Endothelial cell of umbilical vein (primary cell): Measurements from ENCODE around the gene ATP1B2. TPM values are rescaled to one million over a fixed set of nuclear protein-coding genes. Genes with fewer than 3 reads are reported as not detected.

Experiments used
- polyA plus RNA-seq, 4 experiments: library from polyadenylated mRNA; depleted of rRNA in 3 of 4; stranded (reverse) in 3 of 4; unstranded in 1 of 4; fragments of >200 nt; gene quantifications; 2 replicates each; pipeline versions ENCODE4 v1.2.1 to v1.2.3, GENCODE V29; 2011 to 2012; ENCODE audit warnings: missing spikeins in 1 of 4
- total RNA-seq: library from RNA; stranded (reverse); gene quantifications from 2 replicates; pipeline ENCODE4 v1.2.3, GENCODE V29; 2021

The ATP1B2 gene
- total and polyA plus RNA-seq, 2 donors (not counting 3 experiments of a cell fraction or from before 2014, with no cell fraction given), result 0.06 TPM; not detected in 1

Other genes with a start within 250 kb of the ATP1B2 start
- 57.3 and 67.4 TPM in 2 replicates for gene TMEM256, start 246.8 kb upstream of the ATP1B2 start, total RNA-seq
- gene TMEM256, start 246.8 kb upstream of the ATP1B2 start, polyA plus RNA-seq, result 148 and 218 TPM in 2 replicates
- gene NLGN2, start 243.1 kb upstream of the ATP1B2 start, total RNA-seq, result 25.9 and 29.2 TPM in 2 replicates
- gene NLGN2, start 243.1 kb upstream of the ATP1B2 start, polyA plus RNA-seq, result 15.4 and 15.5 TPM in 2 replicates
- gene SPEM1, start 230.6 kb upstream of the ATP1B2 start, total RNA-seq, result not detected in 2 replicates
- gene SPEM1, start 230.6 kb upstream of the ATP1B2 start, polyA plus RNA-seq, result not detected in 2 replicates
- gene SPEM2, start 225.3 kb upstream of the ATP1B2 start, total RNA-seq, result not detected in 2 replicates
- not detected in 2 replicates for gene SPEM2, start 225.3 kb upstream of the ATP1B2 start, polyA plus RNA-seq
- gene SPEM3, start 222.1 kb upstream of the ATP1B2 start, total RNA-seq, result not detected in 2 replicates
- not detected in 2 replicates for gene SPEM3, start 222.1 kb upstream of the ATP1B2 start, polyA plus RNA-seq
- 6.1 and 6.5 TPM in 2 replicates for gene TMEM102, start 215.5 kb upstream of the ATP1B2 start, total RNA-seq
- gene TMEM102, start 215.5 kb upstream of the ATP1B2 start, polyA plus RNA-seq, result 5.8 and 8.4 TPM in 2 replicates
- 1.8 TPM in 1 of 2 replicates, not detected in the other for gene FGF11, start 211.4 kb upstream of the ATP1B2 start, total RNA-seq
- gene FGF11, start 211.4 kb upstream of the ATP1B2 start, polyA plus RNA-seq, result 0.70 and 0.92 TPM in 2 replicates
- 5.4 and 5.6 TPM in 2 replicates for gene CHRNB1, start 205.9 kb upstream of the ATP1B2 start, total RNA-seq
- 9.3 and 9.6 TPM in 2 replicates for gene CHRNB1, start 205.9 kb upstream of the ATP1B2 start, polyA plus RNA-seq
- 26.5 and 27.4 TPM in 2 replicates for gene ZBTB4, start 171.3 kb upstream of the ATP1B2 start, total RNA-seq
- 15.1 and 15.7 TPM in 2 replicates for gene ZBTB4, start 171.3 kb upstream of the ATP1B2 start, polyA plus RNA-seq
- gene SLC35G6, start 169.5 kb upstream of the ATP1B2 start, total RNA-seq, result not detected in 2 replicates
- not detected in 2 replicates for gene SLC35G6, start 169.5 kb upstream of the ATP1B2 start, polyA plus RNA-seq
- 145 and 151 TPM in 2 replicates for gene POLR2A, start 166.6 kb upstream of the ATP1B2 start, total RNA-seq
- gene POLR2A, start 166.6 kb upstream of the ATP1B2 start, polyA plus RNA-seq, result 25.1 and 45.9 TPM in 2 replicates
- 21.0 and 28.4 TPM in 2 replicates for gene TNFSF12, start 101.9 kb upstream of the ATP1B2 start, total RNA-seq
- gene TNFSF12, start 101.9 kb upstream of the ATP1B2 start, polyA plus RNA-seq, result 39.4 and 40.5 TPM in 2 replicates
- gene TNFSF13, start 92.2 kb upstream of the ATP1B2 start, total RNA-seq, result 3.7 and 5.4 TPM in 2 replicates
- 3.6 and 4.3 TPM in 2 replicates for gene TNFSF13, start 92.2 kb upstream of the ATP1B2 start, polyA plus RNA-seq
- 56.5 and 63.4 TPM in 2 replicates for gene SENP3, start 89.0 kb upstream of the ATP1B2 start, total RNA-seq
- gene SENP3, start 89.0 kb upstream of the ATP1B2 start, polyA plus RNA-seq, result 91.6 and 96.5 TPM in 2 replicates
- gene CD68, start 71.3 kb upstream of the ATP1B2 start, total RNA-seq, result 2.9 and 4.5 TPM in 2 replicates
- 29.1 and 30.8 TPM in 2 replicates for gene CD68, start 71.3 kb upstream of the ATP1B2 start, polyA plus RNA-seq
- 61.2 and 78.0 TPM in 2 replicates for gene MPDU1, start 67.1 kb upstream of the ATP1B2 start, total RNA-seq
- 368 and 384 TPM in 2 replicates for gene MPDU1, start 67.1 kb upstream of the ATP1B2 start, polyA plus RNA-seq
- 0.39 and 0.46 TPM in 2 replicates for gene SOX15, start 60.8 kb upstream of the ATP1B2 start, total RNA-seq
- 0.19 and 0.26 TPM in 2 replicates for gene SOX15, start 60.8 kb upstream of the ATP1B2 start, polyA plus RNA-seq
- 33.1 and 40.1 TPM in 2 replicates for gene FXR2, start 36.0 kb upstream of the ATP1B2 start, total RNA-seq
- gene FXR2, start 36.0 kb upstream of the ATP1B2 start, polyA plus RNA-seq, result 48.9 and 59.9 TPM in 2 replicates
- 51.8 and 52.5 TPM in 2 replicates for gene SAT2, start 23.1 kb upstream of the ATP1B2 start, total RNA-seq
- 27.9 and 38.0 TPM in 2 replicates for gene SAT2, start 23.1 kb upstream of the ATP1B2 start, polyA plus RNA-seq
- gene SHBG, start 20.8 kb upstream of the ATP1B2 start, total RNA-seq, result not detected in 2 replicates
- gene SHBG, start 20.8 kb upstream of the ATP1B2 start, polyA plus RNA-seq, result 0.32 and 0.51 TPM in 2 replicates
- 128 and 138 TPM in 2 replicates for gene TP53, start 36.6 kb downstream of the ATP1B2 start, total RNA-seq
- 82.1 and 85.5 TPM in 2 replicates for gene TP53, start 36.6 kb downstream of the ATP1B2 start, polyA plus RNA-seq
- gene WRAP53, start 37.6 kb downstream of the ATP1B2 start, total RNA-seq, result 23.7 and 28.0 TPM in 2 replicates
- 17.9 and 21.8 TPM in 2 replicates for gene WRAP53, start 37.6 kb downstream of the ATP1B2 start, polyA plus RNA-seq
- 1.1 and 1.4 TPM in 2 replicates for gene EFNB3, start 54.3 kb downstream of the ATP1B2 start, total RNA-seq
- 2.9 and 3.1 TPM in 2 replicates for gene EFNB3, start 54.3 kb downstream of the ATP1B2 start, polyA plus RNA-seq
- 0.11 TPM in 1 of 2 replicates, not detected in the other for gene DNAH2, start 66.8 kb downstream of the ATP1B2 start, total RNA-seq
- gene DNAH2, start 66.8 kb downstream of the ATP1B2 start, polyA plus RNA-seq, result 0.06 and 0.10 TPM in 2 replicates
- gene KDM6B, start 183.3 kb downstream of the ATP1B2 start, total RNA-seq, result 17.8 and 19.2 TPM in 2 replicates
- 1.8 and 2.0 TPM in 2 replicates for gene KDM6B, start 183.3 kb downstream of the ATP1B2 start, polyA plus RNA-seq
- 39.2 and 53.4 TPM in 2 replicates for gene TMEM88, start 204.1 kb downstream of the ATP1B2 start, total RNA-seq
- gene TMEM88, start 204.1 kb downstream of the ATP1B2 start, polyA plus RNA-seq, result 165 and 185 TPM in 2 replicates
- gene NAA38, start 206.6 kb downstream of the ATP1B2 start, total RNA-seq, result 119 TPM in 2 replicates
- 267 and 363 TPM in 2 replicates for gene NAA38, start 206.6 kb downstream of the ATP1B2 start, polyA plus RNA-seq
- 16.8 and 18.1 TPM in 2 replicates for gene CYB5D1, start 207.1 kb downstream of the ATP1B2 start, total RNA-seq
- gene CYB5D1, start 207.1 kb downstream of the ATP1B2 start, polyA plus RNA-seq, result 7.7 and 9.4 TPM in 2 replicates
- gene CHD3, start 237.9 kb downstream of the ATP1B2 start, total RNA-seq, result 185 and 189 TPM in 2 replicates
- 102 and 108 TPM in 2 replicates for gene CHD3, start 237.9 kb downstream of the ATP1B2 start, polyA plus RNA-seq